SJSA1 (cell line): ENCODE measurements around the gene TUBB1. TPM values are rescaled to one million over a fixed set of nuclear protein-coding genes. Genes with fewer than 3 reads are reported as not detected.
A peak's percentile ranks its signal among the peaks of the same experiment; 100 is the strongest.

Experiments used
- DNase-seq, 2 experiments: peaks; one replicate each; pipeline ENCODE4 v3.0.0-alpha.2; 2015 to 2020; ENCODE audit warnings: low spot score in 2 of 2, low read depth in 1 of 2
- H3K27ac ChIP-seq: fragments of 250-450 bp; sonication (Bioruptor Pico); 2 replicates; pipeline ENCODE4 v1.5.1; 2020; ENCODE audit warnings: mild to moderate bottlenecking, moderate library complexity
- H3K27me3 ChIP-seq: fragments of 250-450 bp; sonication (Bioruptor Pico); replicated peaks from 2 replicates; pipeline ENCODE4 v1.5.1; 2020; ENCODE audit warnings: mild to moderate bottlenecking, moderate library complexity
- H3K36me3 ChIP-seq: fragments of 250-450 bp; sonication (Bioruptor Pico); 2 replicates; pipeline ENCODE4 v1.5.1; 2020; ENCODE audit warnings: mild to moderate bottlenecking
- H3K4me1 ChIP-seq: fragments of 250-450 bp; sonication (Bioruptor Pico); replicated peaks from 2 replicates; pipeline ENCODE4 v1.6.1; 2021; ENCODE audit warnings: mild to moderate bottlenecking
- H3K4me3 ChIP-seq: fragments of 250-450 bp; sonication (Bioruptor Pico); 2 replicates; pipeline ENCODE4 v1.5.1; 2020; ENCODE audit warnings: mild to moderate bottlenecking
- H3K9me3 ChIP-seq: fragments of 250-450 bp; sonication (Bioruptor Pico); replicated peaks from 2 replicates; pipeline ENCODE4 v1.5.1; 2020; ENCODE audit warnings: mild to moderate bottlenecking
- total RNA-seq: library from RNA; depleted of rRNA; stranded (reverse); fragments of >200 nt; shearing (Covaris generic); gene quantifications from 2 replicates; pipeline ENCODE4 v1.2.3, GENCODE V29; 2014; rRNA removed

The TUBB1 gene
- total RNA-seq: 0.05 TPM in 1 of 2 replicates, not detected in the other

DNA sequence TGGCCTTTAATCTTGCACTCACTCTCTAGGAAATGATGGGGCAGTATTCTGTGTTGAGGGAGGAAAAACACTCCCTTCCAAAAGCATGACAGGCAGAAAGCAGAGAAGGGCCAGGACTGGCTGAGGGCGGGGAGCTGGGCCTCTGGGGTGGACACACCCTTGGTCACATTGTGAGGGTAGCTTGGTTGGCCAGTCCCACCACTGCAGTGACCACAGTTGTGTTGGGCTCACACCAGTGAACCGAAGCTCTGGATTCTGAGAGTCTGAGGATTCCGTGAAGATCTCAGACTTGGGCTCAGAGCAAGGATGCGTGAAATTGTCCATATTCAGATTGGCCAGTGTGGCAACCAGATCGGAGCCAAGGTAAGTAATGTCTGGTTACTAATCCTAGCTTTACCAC, at the start of gene TUBB1:
TSS of gene TUBB1 (plus strand) at position 213 of the 400 bp plus-strand sequence. CDS start at position 307, 94 bp downstream.
- Histone ChIP-seq H3K36me3 (peaks cover 25% of the 10 kb centered on the region), H3K27ac (no peak within 1 kb of the TSS), H3K4me1 (peaks cover 22% of the 10 kb centered on the region), H3K27me3 (no peaks in the 10 kb centered on the region), H3K9me3 (no peaks in the 10 kb centered on the region), H3K4me3 (no peak within 1 kb of the TSS)
- DNase-seq: no peak

GRCh38 chr20:58969439-58969838, 49.8 kb upstream of the TUBB1 start:
- Histone ChIP-seq H3K36me3 (no peaks in the 10 kb centered on the region), H3K27ac (no peak overlapping the region)

DNA sequence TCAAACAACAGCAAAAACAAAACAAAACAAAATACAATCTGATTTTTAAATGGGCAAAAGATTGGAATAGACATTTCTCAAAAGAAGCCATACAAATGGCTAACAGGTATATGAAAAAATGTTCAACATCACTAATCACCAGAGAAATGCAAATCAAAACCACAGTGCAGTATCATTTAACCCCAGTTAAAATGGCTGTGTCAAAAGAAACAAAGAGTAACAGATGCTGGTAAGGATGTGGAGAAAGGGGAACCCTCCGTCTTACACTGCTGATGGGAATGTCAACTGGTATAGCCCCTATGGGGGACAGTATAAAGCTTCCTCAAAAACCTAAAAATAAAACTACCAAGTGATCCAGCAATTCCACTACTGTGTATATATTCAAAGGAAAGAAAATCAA, 49.1 kb upstream of the TUBB1 start:
- Histone ChIP-seq H3K4me3 (no peak overlapping the region), H3K36me3 (no peaks in the 10 kb centered on the region), H3K27me3 (peaks cover 3% of the 10 kb centered on the region), H3K4me1 (no peaks in the 10 kb centered on the region), H3K27ac (no peak overlapping the region), H3K9me3 (0 out of 2 replicates have a peak, but pooled peaks cover 3% of the 10 kb centered on the region)
- DNase-seq: no peak

More at GRCh38 chr20:58969439-58969838, 49.8 kb upstream of the TUBB1 start:
- no peak for DNase-seq
- H3K4me3 ChIP-seq: no peak overlapping the region
- H3K9me3 ChIP-seq: 0 out of 2 replicates have a peak, but pooled peaks cover 3% of the 10 kb centered on the region
- H3K4me1 ChIP-seq: no peaks in the 10 kb centered on the region
- peaks cover 6% of the 10 kb centered on the region for H3K27me3 ChIP-seq

- Histone ChIP-seq H3K27ac (no peak overlapping the region), H3K27me3 (peaks cover 3% of the 10 kb centered on the region), H3K4me3 (no peak overlapping the region), H3K36me3 (no peaks in the 10 kb centered on the region), H3K9me3 (0 out of 2 replicates have a peak, but pooled peaks cover 3% of the 10 kb centered on the region), H3K4me1 (no peaks in the 10 kb centered on the region)
- no peak for DNase-seq
Observed at GRCh38 chr20:58971429-58971828, 47.8 kb upstream of the TUBB1 start.

DNA sequence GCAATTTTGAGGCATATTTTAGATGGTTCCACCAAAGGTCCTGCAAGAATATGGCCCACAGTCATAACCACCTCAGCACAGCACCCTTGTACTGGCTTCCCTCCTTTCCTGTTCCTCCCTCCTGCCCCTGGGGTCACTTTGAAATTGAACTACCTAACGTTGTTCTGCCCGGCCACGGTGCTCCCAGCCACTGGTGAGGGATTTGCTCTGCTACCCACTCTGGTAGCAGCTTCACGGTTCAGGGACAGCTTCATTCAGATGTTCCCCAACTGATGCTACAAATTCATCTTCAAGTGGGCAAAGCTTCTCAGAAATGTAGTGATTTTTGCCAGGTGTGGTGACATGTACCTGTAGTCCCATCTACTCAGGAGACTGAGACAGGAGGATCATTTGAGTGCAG, 46.0 kb upstream of the TUBB1 start:
- no peak for DNase-seq
- Histone ChIP-seq H3K27ac (no peak overlapping the region), H3K4me1 (no peaks in the 10 kb centered on the region), H3K36me3 (no peaks in the 10 kb centered on the region), H3K4me3 (no peak overlapping the region), H3K27me3 (peaks cover 3% of the 10 kb centered on the region), H3K9me3 (0 out of 2 replicates have a peak, but pooled peaks cover 3% of the 10 kb centered on the region)

DNA sequence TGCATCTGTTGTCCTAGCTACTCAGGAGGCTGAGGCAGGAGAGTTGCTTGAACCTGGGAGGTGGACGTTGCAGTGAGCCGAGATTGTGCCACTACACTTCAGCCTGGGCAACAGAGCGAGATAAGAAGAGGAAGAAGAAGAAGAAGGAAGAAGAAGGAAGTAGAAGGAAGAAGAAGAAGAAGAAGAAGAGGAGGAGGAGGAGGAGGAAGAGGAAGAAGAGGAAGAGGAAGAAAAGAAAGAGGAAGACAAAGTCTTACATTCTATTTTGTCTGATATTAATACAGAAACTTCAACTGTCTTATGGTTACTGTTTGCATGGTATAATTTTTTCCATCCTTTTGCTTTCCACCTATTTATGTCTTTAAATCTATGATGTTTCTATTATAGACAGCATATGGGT, 45.4 kb upstream of the TUBB1 start:
- no peaks in the 10 kb centered on the region for H3K4me1 ChIP-seq
- peaks cover under 1% of the 10 kb centered on the region for H3K27me3 ChIP-seq
- H3K4me3 ChIP-seq: no peak overlapping the region
- no peaks in the 10 kb centered on the region for H3K36me3 ChIP-seq
- H3K27ac ChIP-seq: no peak overlapping the region
- no peak for DNase-seq
- 0 out of 2 replicates have a peak, but pooled peaks cover under 1% of the 10 kb centered on the region for H3K9me3 ChIP-seq

DNA sequence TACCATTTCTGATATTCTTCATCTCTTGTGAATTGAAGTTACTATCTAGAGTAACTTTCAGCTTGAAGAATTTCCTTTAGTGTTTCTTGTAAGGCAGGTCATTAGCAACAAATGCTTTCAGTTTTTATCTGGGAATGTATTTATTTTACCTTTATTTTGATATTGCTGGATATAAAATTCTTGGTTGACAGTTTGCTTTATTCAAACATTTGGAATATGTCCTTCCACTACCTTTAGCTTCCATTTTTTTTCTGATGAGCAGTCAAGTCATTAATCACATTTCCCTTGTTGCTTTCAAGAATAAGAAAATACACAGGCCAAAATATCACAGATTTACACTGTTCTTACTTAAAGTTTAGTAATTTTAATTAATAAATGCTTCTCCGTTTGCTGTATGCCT, 43.9 kb upstream of the TUBB1 start:
- Histone ChIP-seq H3K9me3 (no peaks in the 10 kb centered on the region), H3K36me3 (no peaks in the 10 kb centered on the region), H3K27me3 (no peaks in the 10 kb centered on the region), H3K4me1 (no peaks in the 10 kb centered on the region; the same call in 1 of the 2 replicates), H3K4me3 (no peak overlapping the region), H3K27ac (no peak overlapping the region)
- no peak for DNase-seq

DNA sequence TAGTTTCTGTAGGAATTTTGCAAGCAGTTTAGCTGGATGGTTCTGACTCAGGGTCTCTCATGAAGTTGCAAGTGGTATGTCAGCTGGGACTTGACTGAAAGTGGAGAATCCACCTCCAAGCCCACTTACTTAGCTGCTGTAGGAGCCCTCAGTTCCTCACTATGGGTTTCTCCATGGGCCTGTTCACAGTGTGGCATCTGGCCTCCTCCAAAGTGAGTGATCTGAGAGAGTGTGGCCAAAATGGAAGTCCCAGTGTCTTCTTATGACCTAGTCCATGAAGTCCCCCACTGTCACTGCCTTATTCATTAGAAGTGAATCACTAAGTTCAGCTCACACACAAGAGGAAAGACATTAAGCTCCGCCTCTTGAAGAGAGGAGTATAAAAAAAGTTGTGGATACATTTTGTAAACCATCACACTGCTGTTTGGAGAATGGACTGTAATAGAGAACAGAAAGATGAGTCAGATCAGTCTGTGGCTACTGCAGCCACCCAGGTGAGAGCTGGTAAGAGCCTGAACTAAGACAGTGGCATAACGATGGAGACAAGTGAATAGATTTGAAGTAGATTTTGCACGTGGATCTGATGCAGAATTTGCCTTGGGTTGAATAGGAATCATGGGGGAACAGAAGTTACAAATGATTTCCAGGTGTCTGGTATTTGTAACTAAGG, 43.0 kb upstream of the TUBB1 start:
- Histone ChIP-seq H3K27ac (no peak overlapping the region), H3K27me3 (no peaks in the 10 kb centered on the region), H3K9me3 (no peaks in the 10 kb centered on the region; the same call in 1 of the 2 replicates), H3K4me1 (peaks cover 4% of the 10 kb centered on the region), H3K4me3 (no peak overlapping the region), H3K36me3 (peaks cover 1% of the 10 kb centered on the region; the same call in 1 of the 2 replicates)
- DNase-seq: no peak

DNA sequence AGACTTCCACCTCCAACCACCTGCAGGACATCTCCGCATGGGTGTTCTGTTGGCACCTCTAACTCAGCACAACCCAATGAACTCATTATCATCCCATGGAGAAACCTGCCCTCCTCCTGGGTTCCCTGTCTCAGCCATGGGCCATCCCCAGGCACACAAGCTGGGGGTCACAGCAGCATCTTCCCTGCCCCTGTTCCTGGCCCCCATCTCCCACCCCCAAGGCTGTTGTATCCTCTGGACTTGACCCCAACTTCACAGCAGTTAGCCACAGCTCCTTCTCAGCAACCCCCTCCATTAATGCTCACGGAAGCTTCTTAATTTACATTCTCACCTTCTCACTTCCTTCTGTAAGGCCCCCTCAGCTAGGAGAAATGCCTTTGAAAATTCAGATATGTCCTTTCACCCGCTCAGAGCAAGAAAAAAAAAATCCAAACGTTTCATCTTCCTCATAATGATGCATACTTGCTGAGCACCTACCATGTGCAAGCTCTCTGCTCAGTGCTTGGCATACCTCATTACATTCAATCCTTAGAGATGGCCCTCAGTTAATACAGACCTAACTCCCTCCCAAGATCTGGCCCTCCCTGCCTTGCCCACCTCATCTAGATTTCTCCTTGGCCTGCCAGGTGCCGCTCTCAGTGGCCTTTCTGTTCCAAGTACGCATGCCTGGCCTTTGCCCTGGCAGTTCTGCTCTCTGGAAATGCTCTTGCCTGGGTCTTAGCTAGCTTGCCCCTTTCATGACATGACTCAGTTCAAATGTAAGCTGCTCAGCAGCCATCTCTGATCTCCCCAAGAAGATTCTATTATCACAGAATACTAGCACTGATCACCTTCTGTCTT, 40.7 kb upstream of the TUBB1 start:
- H3K27me3 ChIP-seq: no peaks in the 10 kb centered on the region
- H3K4me1 ChIP-seq: peaks cover 11% of the 10 kb centered on the region
- no peak overlapping the region for H3K27ac ChIP-seq
- peaks cover 11% of the 10 kb centered on the region for H3K36me3 ChIP-seq
- no peaks in the 10 kb centered on the region; the same call in 1 of the 2 replicates for H3K9me3 ChIP-seq
- H3K4me3 ChIP-seq: no peak overlapping the region
- DNase-seq: no peak

DNA sequence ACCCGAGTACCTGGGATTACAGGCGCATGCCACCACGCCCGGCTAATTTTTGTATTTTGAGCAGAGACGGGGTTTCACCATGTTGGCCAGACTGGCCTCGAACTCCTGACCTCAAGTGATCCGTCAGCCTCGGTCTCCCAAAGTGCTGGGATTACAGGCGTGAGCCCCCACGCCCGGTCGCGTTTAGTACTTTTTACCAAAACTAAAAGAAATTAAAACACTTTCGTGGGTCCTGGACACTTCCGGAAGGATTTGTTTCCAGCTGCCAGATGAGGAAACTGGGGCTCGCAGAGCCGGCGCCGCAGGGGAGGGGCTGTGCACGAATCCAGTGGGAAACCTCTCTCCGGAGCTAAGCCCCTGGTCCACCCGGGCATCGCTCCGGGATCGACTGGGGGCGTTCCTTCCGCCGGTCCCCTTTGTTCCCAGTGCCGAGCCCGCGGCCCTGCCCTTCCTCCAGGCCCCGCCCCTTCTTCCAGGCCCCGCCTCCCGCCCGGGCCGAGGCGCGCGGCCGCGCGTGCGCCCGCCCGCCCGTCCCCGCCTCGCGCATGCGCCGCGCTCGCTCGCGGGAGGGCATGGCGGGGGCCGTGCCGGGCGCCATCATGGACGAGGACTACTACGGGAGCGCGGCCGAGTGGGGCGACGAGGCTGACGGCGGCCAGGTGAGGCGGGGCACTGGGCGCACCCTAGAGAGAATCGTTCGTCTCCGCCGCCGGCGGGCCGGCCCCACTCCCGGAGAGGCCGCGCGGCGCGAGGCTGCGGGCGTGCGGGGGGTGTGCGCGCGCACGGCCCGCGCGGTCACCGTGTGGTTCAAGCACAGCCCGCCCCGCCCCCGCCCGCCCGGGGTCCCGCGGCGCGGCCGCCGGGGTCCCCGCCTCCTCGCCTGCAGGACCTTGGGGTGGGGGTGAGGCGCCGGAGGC, 38.3 kb upstream of the TUBB1 start, which contains the start of gene NELFCD:
TSS of gene NELFCD (plus strand) at position 546 of the 917 bp plus-strand sequence. CDS start at position 600, 54 bp downstream.
- Histone ChIP-seq H3K4me1 (peaks cover 11% of the 10 kb centered on the region), H3K4me3 (peak within 1 kb of the TSS; percentile 100), H3K36me3 (peaks cover 17% of the 10 kb centered on the region), H3K27ac (peak within 1 kb of the TSS; percentile 75), H3K27me3 (no peaks in the 10 kb centered on the region), H3K9me3 (no peaks in the 10 kb centered on the region; the same call in 1 of the 2 replicates)
- peak; percentile 84 to 92 for DNase-seq

GRCh38 chr20:58981628-58982364, 37.4 kb upstream of the TUBB1 start:
- peak in 1 of 2 experiments; percentile 33 for DNase-seq
- Histone ChIP-seq H3K9me3 (no peaks in the 10 kb centered on the region; the same call in 1 of the 2 replicates), H3K36me3 (peaks cover 23% of the 10 kb centered on the region), H3K27ac (peak overlapping the region; percentile 75), H3K27me3 (no peaks in the 10 kb centered on the region), H3K4me1 (peaks cover 11% of the 10 kb centered on the region), H3K4me3 (peak overlapping the region; percentile 100)

DNA sequence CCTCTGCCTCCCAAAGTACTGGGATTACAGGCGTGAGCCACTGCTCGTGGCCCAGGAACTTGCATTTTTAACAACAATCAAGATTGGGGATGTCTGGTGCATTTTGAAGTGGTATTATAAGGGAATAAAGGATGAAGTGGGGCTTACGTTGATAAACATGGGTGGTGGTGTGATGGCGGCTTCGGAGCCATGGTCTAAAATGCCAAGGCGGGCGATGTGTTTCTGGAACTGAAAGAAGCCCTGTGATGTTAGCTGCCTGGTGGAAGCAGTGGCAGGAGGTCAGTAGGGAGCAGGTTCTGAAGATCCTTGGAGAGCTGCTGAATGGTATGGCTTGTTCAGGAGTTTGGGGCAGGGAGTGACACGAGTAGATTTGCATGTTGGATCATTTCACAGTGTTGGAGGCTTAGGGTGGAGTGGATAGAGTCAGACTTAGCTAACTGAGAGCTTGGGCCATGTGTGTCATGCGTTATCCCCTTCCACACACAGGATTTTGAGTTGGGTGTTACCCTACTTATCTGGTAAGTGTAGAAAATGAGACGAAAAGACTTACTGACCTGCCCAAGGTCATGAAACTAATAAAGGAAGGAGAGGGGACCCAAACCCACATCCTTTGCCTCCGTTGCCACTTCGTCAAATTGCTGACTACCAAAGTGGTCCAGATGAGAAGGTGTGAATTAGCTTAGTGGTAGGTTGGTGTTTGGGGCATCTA, 36.7 kb upstream of the TUBB1 start:
- Histone ChIP-seq H3K27ac (no peak overlapping the region), H3K9me3 (no peaks in the 10 kb centered on the region; the same call in 1 of the 2 replicates), H3K4me1 (peaks cover 11% of the 10 kb centered on the region), H3K27me3 (no peaks in the 10 kb centered on the region), H3K36me3 (peaks cover 31% of the 10 kb centered on the region), H3K4me3 (peak overlapping the region; percentile 100)
- no peak for DNase-seq
